IgD-negative memory B cell (primary cell): Measurements from ENCODE around the gene SZRD1. TPM values are rescaled to one million over a fixed set of nuclear protein-coding genes. Genes with fewer than 3 reads are reported as not detected.
"Not testable (repeated sequence)": the region's sequence is repeated elsewhere in the genome, so short reads cannot be mapped to it uniquely, and the experiment has no call there.

Source experiments
- H3K27ac Mint-ChIP-seq, 3 donors: one replicate each; pipeline ENCODE4 v1.8.0; 2020 to 2022; ENCODE audit warnings: mild to moderate bottlenecking in 3 of 3, mixed read lengths in 3 of 3, moderate library complexity in 1 of 3
- H3K27me3 Mint-ChIP-seq: one replicate; pipeline ENCODE4 v1.8.0; 2021; ENCODE audit warnings: mixed read lengths
- H3K36me3 Mint-ChIP-seq: one replicate; pipeline ENCODE4 v1.8.0; 2020; ENCODE audit warnings: mild to moderate bottlenecking, mixed read lengths
- H3K4me1 Mint-ChIP-seq, 3 donors: one replicate each; pipeline ENCODE4 v1.8.0; 2020 to 2022; ENCODE audit warnings: mixed read lengths in 3 of 3, mild to moderate bottlenecking in 1 of 3
- H3K4me3 Mint-ChIP-seq, 4 donors: one replicate each; pipeline ENCODE4 v1.8.0; 2020 to 2022; ENCODE audit warnings: mild to moderate bottlenecking in 4 of 4, mixed read lengths in 4 of 4, moderate library complexity in 3 of 4
- H3K9me3 Mint-ChIP-seq, 3 donors: one replicate each; pipeline ENCODE4 v1.8.0; 2020 to 2021; ENCODE audit warnings: mixed read lengths in 3 of 3, mild to moderate bottlenecking in 1 of 3
- polyA plus RNA-seq: library from polyadenylated mRNA; unstranded; fragments of 300-500 nt; fragmentation: Illumina TruSeq; gene quantifications from one replicate; pipeline ENCODE4 v1.2.3, GENCODE V29; 2021

SZRD1 gene
- polyA plus RNA-seq, 1 donor from 2014 or later = 53.4 TPM

- Mint-ChIP-seq H3K27ac (peak within 1 kb of the TSS; percentile 64 to 95 (median 94)), H3K9me3 (no peaks in the 10 kb centered on the region), H3K27me3 (no peaks in the 10 kb centered on the region), H3K4me3 (peak within 1 kb of the TSS; percentile 91 to 97 (median 96)), H3K36me3 (no peaks in the 10 kb centered on the region), H3K4me1 (peaks cover 15 to 21% (median 18%) of the 10 kb centered on the region in 3 donors)
These were observed 14.8 kb upstream of the SZRD1 start, which contains the start of gene FBXO42 for GRCh38 chr1:16351994-16352841. Gene FBXO42 (minus strand): TSS chr1:16352480. CDS start chr1:16315418, 37,062 bp downstream.

GRCh38 chr1:16352842-16353535 lies 14.1 kb upstream of the SZRD1 start:
- Mint-ChIP-seq H3K9me3 (no peaks in the 10 kb centered on the region), H3K36me3 (no peaks in the 10 kb centered on the region), H3K27ac (peak overlapping the region; percentile 64 to 95 (median 94)), H3K27me3 (no peaks in the 10 kb centered on the region), H3K4me3 (peak overlapping the region; percentile 91 to 97 (median 96)), H3K4me1 (peaks cover 13 to 20% (median 17%) of the 10 kb centered on the region in 3 donors)

DNA sequence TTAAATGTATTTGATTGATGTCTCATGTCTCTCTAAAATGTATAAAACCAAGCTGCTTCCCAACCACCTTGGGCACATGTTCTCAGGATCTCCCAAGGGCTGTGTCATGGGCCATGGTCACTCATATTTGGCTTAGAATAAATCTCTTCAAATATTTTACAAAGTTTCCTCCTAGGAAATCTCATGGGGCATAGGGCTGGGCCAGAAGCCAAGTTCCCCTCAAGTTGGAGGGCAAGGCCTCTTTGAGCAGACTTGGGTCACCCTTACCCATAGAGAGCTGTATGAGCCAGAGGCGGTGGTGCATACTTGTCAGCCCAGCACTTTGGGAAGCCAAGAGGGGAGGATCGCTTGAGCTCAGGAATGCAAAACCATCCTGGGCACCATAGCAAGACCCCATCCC lies 12.4 kb upstream of the SZRD1 start:
- no peaks in the 10 kb centered on the region for H3K9me3 Mint-ChIP-seq
- peak overlapping the region in 1 of 4 donors; percentile 73 for H3K4me3 Mint-ChIP-seq
- H3K27ac Mint-ChIP-seq = peak overlapping the region in 2 of 3 donors; percentile 26 to 28
- no peaks in the 10 kb centered on the region for H3K27me3 Mint-ChIP-seq
- H3K36me3 Mint-ChIP-seq = no peaks in the 10 kb centered on the region
- H3K4me1 Mint-ChIP-seq = peaks cover 10 to 16% (median 15%) of the 10 kb centered on the region in 3 donors

GRCh38 chr1:16356867-16357266 lies 10.2 kb upstream of the SZRD1 start:
- no peak overlapping the region for H3K4me3 Mint-ChIP-seq
- no peak overlapping the region for H3K27ac Mint-ChIP-seq
- H3K36me3 Mint-ChIP-seq = no peaks in the 10 kb centered on the region
- no peaks in the 10 kb centered on the region for H3K9me3 Mint-ChIP-seq
- H3K4me1 Mint-ChIP-seq = peaks cover 0 to 4% (median 3%) of the 10 kb centered on the region in 3 donors
- H3K27me3 Mint-ChIP-seq = no peaks in the 10 kb centered on the region

DNA sequence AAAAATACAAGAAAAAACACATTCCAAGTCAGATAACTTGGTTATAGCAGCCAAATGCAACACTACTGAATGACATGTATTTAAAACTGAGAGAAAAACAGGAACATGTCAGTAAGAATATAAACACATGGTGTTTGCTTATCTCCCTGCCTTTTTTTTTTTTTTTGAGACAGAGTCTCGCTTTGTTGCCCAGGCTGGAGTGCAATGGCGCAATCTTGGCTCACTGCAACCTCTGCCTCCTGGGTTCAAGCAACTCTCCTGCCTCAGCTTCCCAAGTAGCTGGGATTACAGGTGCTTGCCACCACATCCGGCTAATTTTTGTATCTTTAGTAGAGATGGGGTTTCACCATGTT lies 1.9 kb upstream of the SZRD1 start:
- not testable (repeated sequence) for H3K9me3 Mint-ChIP-seq, H3K36me3 Mint-ChIP-seq, H3K27me3 Mint-ChIP-seq
- peaks cover 21 to 23% (median 22%) of the 10 kb centered on the region in 3 donors for H3K4me1 Mint-ChIP-seq
- H3K27ac Mint-ChIP-seq = peak overlapping the region in 1 of 3 donors; percentile 59
- H3K4me3 Mint-ChIP-seq = peak overlapping the region in 1 of 4 donors; percentile 30

DNA sequence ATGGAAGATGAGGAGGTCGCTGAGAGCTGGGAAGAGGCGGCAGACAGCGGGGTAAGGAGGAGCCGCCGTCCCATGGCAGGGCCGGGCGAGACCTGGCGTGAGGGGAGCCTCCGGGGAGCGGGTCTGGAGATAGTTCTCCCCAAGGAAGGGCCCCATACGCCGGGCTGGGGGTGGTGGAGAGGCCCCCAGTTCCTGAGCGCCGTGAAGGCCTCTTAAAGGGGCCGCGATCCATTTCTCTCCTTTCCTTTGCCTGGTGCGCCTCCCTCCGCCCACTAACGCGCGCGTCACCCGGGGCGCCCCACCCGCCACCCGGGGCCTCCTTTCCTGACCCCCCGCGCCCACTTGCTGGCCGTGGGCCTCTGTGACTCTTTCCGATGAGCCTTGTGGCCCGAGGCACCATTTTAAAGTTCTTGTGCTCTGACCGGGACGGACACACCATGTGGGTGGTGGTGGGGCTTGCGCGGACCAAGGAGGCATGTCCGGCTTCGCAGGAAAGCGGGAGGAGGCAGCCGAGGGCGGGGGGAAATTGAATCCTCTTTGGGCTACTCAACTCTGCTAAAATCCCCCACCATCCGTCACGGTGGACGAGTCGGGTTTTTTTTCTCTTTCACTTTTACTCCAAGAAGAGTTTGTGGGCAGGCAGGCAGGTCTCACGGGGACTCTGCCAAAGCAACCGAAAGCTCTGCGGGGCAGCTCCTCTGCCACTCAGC lies 371 bp downstream of the SZRD1 start:
- peak overlapping the region; percentile 99 to 100 (median 100) for H3K27ac Mint-ChIP-seq
- H3K4me3 Mint-ChIP-seq = peak overlapping the region; percentile 99
- peaks cover 4% of the 10 kb centered on the region for H3K36me3 Mint-ChIP-seq
- H3K4me1 Mint-ChIP-seq = peaks cover 32 to 35% (median 33%) of the 10 kb centered on the region in 3 donors
- H3K9me3 Mint-ChIP-seq = no peaks in the 10 kb centered on the region
- no peaks in the 10 kb centered on the region for H3K27me3 Mint-ChIP-seq

DNA sequence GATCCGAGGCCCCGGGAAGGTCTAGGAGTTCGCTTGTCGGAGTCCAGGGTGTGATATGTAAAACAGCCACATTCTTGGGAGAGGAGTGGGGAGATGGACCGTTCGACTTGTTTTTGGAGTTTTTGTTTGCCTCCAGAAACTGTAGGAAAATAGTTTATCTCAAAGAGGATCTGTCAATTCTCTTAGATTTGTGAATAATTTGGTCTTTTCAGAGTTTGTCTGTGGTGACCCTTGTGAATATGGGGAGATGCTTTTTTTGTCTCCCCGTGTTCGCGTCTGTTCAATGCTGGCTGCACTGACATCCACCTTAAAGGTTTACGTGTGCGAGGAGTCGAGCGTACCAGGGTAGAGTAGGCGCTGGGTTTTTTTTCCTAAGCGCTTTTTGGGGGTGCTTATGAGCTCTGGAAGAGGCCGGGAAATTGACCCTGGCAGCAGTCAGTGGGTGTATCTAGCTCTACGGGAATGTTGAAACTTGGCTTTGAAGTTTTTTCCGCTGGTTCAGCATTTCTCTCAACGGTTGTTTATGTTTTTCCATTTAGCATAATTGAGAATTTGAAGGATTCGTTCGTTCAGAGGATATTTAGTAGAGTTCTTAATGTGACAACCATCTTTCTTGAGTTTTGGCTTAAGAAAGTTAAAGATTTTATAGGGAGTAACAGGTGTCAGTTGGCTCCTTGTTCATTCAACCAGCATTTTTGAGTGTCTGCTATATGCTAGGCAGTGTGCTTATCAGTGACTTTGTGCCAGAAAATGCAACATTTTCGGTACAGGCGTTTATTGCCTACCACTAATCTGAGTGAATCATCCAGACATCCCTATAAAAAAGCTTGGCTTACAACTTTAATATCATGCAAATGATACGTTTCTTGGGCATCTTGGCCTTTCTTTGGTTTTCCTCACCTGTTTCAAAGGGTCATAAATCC lies 1.2 kb downstream of the SZRD1 start:
- Mint-ChIP-seq H3K36me3 (peaks cover 4% of the 10 kb centered on the region), H3K27ac (peak overlapping the region; percentile 99 to 100 (median 100)), H3K9me3 (no peaks in the 10 kb centered on the region), H3K27me3 (no peaks in the 10 kb centered on the region), H3K4me1 (peaks cover 37 to 39% (median 39%) of the 10 kb centered on the region in 3 donors), H3K4me3 (peak overlapping the region; percentile 99)

GRCh38 chr1:16369821-16370220 lies 2.8 kb downstream of the SZRD1 start:
- peaks cover 7% of the 10 kb centered on the region for H3K36me3 Mint-ChIP-seq
- H3K27me3 Mint-ChIP-seq = no peaks in the 10 kb centered on the region
- peaks cover 45 to 48% (median 46%) of the 10 kb centered on the region in 3 donors for H3K4me1 Mint-ChIP-seq
- H3K4me3 Mint-ChIP-seq = peak overlapping the region in 2 of 4 donors; percentile 85 to 99
- H3K9me3 Mint-ChIP-seq = no peaks in the 10 kb centered on the region
- H3K27ac Mint-ChIP-seq = no peak overlapping the region

DNA sequence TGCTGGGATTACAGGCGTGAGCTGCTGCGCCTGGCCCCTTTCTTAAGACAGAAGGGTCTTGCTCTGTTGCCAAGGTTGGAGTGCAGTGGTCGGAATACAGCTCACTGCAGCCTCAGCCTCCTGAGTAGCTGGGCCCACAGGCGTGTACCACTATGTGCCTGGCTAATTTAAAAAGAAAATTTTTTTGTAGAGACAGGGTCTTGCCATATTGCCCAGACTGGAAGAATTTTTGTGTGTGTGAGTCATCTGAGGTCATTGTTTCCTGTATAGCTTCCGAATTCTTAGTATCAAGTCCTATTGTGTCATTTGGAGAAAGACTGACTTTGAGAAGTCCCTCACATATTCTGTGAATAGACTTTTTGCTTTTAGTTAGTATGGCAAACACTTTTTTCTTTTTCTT lies 4.7 kb downstream of the SZRD1 start:
- Mint-ChIP-seq H3K4me1 (peaks cover 54 to 60% (median 56%) of the 10 kb centered on the region in 3 donors), H3K4me3 (peak overlapping the region in 2 of 4 donors; percentile 84 to 85), H3K36me3 (peaks cover 7% of the 10 kb centered on the region), H3K9me3 (no peaks in the 10 kb centered on the region), H3K27me3 (no peaks in the 10 kb centered on the region), H3K27ac (peak overlapping the region in 1 of 3 donors; percentile 77)

DNA sequence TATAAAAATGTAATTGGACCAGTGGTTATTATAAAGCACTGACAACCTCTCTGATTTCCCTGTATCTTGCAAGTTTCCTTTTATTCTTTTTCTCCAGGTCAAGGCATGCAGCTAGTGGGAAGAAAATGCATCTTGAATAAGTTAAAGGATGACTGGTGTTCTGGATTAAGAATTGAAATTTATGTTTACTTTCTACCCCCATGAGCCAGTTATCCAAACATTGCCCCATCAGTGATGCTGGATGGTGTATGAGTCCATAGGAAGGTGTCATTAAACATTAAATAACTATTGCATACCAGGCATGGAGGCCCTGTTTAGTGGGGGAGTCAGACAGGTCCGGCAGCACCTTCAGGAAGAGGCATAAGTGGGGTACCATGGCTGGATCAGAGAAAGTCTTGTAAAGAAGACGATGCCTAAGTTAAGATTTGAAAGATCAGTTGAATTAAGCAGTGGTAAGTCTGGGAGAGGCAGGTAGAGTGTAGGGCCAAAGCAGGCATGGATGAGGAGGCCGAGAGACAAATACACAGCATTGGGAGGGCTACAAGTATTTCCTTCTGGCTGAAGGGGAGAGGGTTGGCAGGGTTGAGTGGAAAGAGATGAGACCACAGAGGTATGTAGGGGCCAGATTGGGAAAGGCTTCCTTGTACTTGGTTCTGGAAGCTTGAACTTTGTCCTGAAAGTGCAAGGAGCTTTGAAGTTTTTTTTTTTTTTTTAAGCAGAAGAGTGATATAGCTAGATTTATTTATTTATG lies 5.7 kb downstream of the SZRD1 start:
- H3K27me3 Mint-ChIP-seq = no peaks in the 10 kb centered on the region
- peaks cover 7% of the 10 kb centered on the region for H3K36me3 Mint-ChIP-seq
- H3K27ac Mint-ChIP-seq = peak overlapping the region in 2 of 3 donors; percentile 63 to 77
- H3K4me3 Mint-ChIP-seq = peak overlapping the region in 2 of 4 donors; percentile 61 to 85
- no peaks in the 10 kb centered on the region for H3K9me3 Mint-ChIP-seq
- H3K4me1 Mint-ChIP-seq = peaks cover 59 to 67% (median 62%) of the 10 kb centered on the region in 3 donors

- Mint-ChIP-seq H3K27me3 (no peaks in the 10 kb centered on the region), H3K9me3 (no peaks in the 10 kb centered on the region), H3K4me1 (peaks cover 54 to 64% (median 56%) of the 10 kb centered on the region in 3 donors), H3K36me3 (peaks cover 7% of the 10 kb centered on the region), H3K4me3 (peak overlapping the region in 1 of 4 donors; percentile 55), H3K27ac (peak overlapping the region; percentile 42 to 77 (median 71))
These were observed 7.2 kb downstream of the SZRD1 start for GRCh38 chr1:16374266-16374665.

- H3K9me3 Mint-ChIP-seq = no peaks in the 10 kb centered on the region
- peaks cover 7% of the 10 kb centered on the region for H3K36me3 Mint-ChIP-seq
- peak overlapping the region; percentile 4 to 46 (median 27) for H3K27ac Mint-ChIP-seq
- peaks cover 47 to 60% (median 56%) of the 10 kb centered on the region in 3 donors for H3K4me1 Mint-ChIP-seq
- peak overlapping the region in 3 of 4 donors; percentile 27 to 63 (median 60) for H3K4me3 Mint-ChIP-seq
- H3K27me3 Mint-ChIP-seq = no peaks in the 10 kb centered on the region
These were observed 8.7 kb downstream of the SZRD1 start for GRCh38 chr1:16375521-16376340.
